ENCODE measurements around the gene ABLIM2.

Gene ABLIM2

GRCh38 chr4:8159537-8160232 is 1.1 kb upstream of the ABLIM2 start:
- DNase-seq, result peak in 2 of 51 donors; percentile 47 to 73

GRCh38 chr4:8157944-8158709 is 486 bp downstream of the ABLIM2 start:
- DNase-seq, result no peak

- DNase-seq, result peak in 2 of 51 donors; percentile 15 to 22
Observed at GRCh38 chr4:8157496-8157895, 1.1 kb downstream of the ABLIM2 start.

GRCh38 chr4:8156617-8157016 is 2.0 kb downstream of the ABLIM2 start:
- no peak for DNase-seq

GRCh38 chr4:8155660-8156421 is 2.8 kb downstream of the ABLIM2 start:
- DNase-seq, result no peak

- no peak for DNase-seq
Observed at GRCh38 chr4:8155048-8155447, 3.6 kb downstream of the ABLIM2 start.

GRCh38 chr4:8153441-8153840 is 5.2 kb downstream of the ABLIM2 start:
- no peak for DNase-seq

GRCh38 chr4:8152865-8153257 is 5.8 kb downstream of the ABLIM2 start:
- no peak for DNase-seq

- no peak for DNase-seq
Observed at GRCh38 chr4:8152090-8152864, 6.3 kb downstream of the ABLIM2 start.

GRCh38 chr4:8151165-8151650 is 7.4 kb downstream of the ABLIM2 start:
- no peak for DNase-seq

GRCh38 chr4:8150152-8151090 is 8.2 kb downstream of the ABLIM2 start:
- peak in 4 of 51 donors; percentile 14 to 46 (median 29) for DNase-seq

GRCh38 chr4:8149664-8150063 is 8.9 kb downstream of the ABLIM2 start:
- no peak for DNase-seq

GRCh38 chr4:8148785-8149435 is 9.7 kb downstream of the ABLIM2 start:
- no peak for DNase-seq

GRCh38 chr4:8148159-8148558 is 10.5 kb downstream of the ABLIM2 start:
- no peak for DNase-seq

- DNase-seq, result no peak
Observed at GRCh38 chr4:8147231-8147970, 11.2 kb downstream of the ABLIM2 start.

- no peak for DNase-seq
Observed at GRCh38 chr4:8146157-8146556, 12.5 kb downstream of the ABLIM2 start.

- peak in 29 of 51 donors; percentile 18 to 70 (median 47) for DNase-seq
Observed at GRCh38 chr4:8144359-8144758, 14.3 kb downstream of the ABLIM2 start.

- DNase-seq, result no peak
Observed at GRCh38 chr4:8143392-8144140, 15.0 kb downstream of the ABLIM2 start.

Measured in hypothalamus (tissue), 51 donors.